SK-MEL-5 (cell line): ENCODE results near the gene SIPA1. TPM values are rescaled to one million over a fixed set of nuclear protein-coding genes. Genes with fewer than 3 reads are reported as not detected.

ENCODE experiments used
- small RNA-seq, 2 experiments: library from RNA; depleted of rRNA; stranded (forward); fragments of <200 nt; gene quantifications; one replicate each; pipeline ENCODE3, GENCODE V24; 2014
- total RNA-seq: library from RNA; depleted of rRNA; stranded (reverse); fragments of >200 nt; shearing (Covaris generic); gene quantifications from 2 replicates; pipeline ENCODE4 v1.2.3, GENCODE V29; 2014; rRNA removed

Gene SIPA1
- total RNA-seq, 1 experiment from 2014 or later: 13.7 TPM

Small RNAs within 50 kb of the gene (small RNA-seq; reads per million reads assigned to genes)
- gene MIR4489 (0 reads per million in 2 experiments), gene MIR4690 (0 reads per million in 2 experiments), gene RN7SL309P (0 reads per million in 2 experiments)

Other genes starting within 250 kb of the SIPA1 start
- 13.3 and 17.2 TPM in 2 replicates for gene NEAT1, start 215.3 kb upstream of the SIPA1 start, total RNA-seq
- 1,469 and 1,846 TPM in 2 replicates for gene MALAT1, start 139.1 kb upstream of the SIPA1 start, total RNA-seq
- 57.8 and 64.9 TPM in 2 replicates for gene SCYL1, start 113.0 kb upstream of the SIPA1 start, total RNA-seq
- 1.8 and 2.0 TPM in 2 replicates for gene LTBP3, start 79.7 kb upstream of the SIPA1 start, total RNA-seq
- gene ZNRD2, start 67.6 kb upstream of the SIPA1 start, total RNA-seq: 26.5 and 32.4 TPM in 2 replicates
- gene FAM89B, start 65.6 kb upstream of the SIPA1 start, total RNA-seq: 12.2 and 13.2 TPM in 2 replicates
- gene EHBP1L1, start 62.0 kb upstream of the SIPA1 start, total RNA-seq: 14.3 and 15.6 TPM in 2 replicates
- gene KCNK7, start 42.3 kb upstream of the SIPA1 start, total RNA-seq: not detected in 2 replicates
- 19.3 and 23.4 TPM in 2 replicates for gene MAP3K11, start 23.9 kb upstream of the SIPA1 start, total RNA-seq
- 10.4 and 11.3 TPM in 2 replicates for gene PCNX3, start 22.3 kb upstream of the SIPA1 start, total RNA-seq
- 16.6 and 26.1 TPM in 2 replicates for gene RELA, start 24.8 kb downstream of the SIPA1 start, total RNA-seq
- gene KAT5, start 74.2 kb downstream of the SIPA1 start, total RNA-seq: 37.8 and 42.0 TPM in 2 replicates
- gene RNASEH2C, start 82.7 kb downstream of the SIPA1 start, total RNA-seq: 35.1 and 37.4 TPM in 2 replicates
- 19.7 and 20.0 TPM in 2 replicates for gene AP5B1, start 142.9 kb downstream of the SIPA1 start, total RNA-seq
- gene OVOL1, start 149.0 kb downstream of the SIPA1 start, total RNA-seq: not detected in 2 replicates
- 0.08 and 0.18 TPM in 2 replicates for gene SNX32, start 195.9 kb downstream of the SIPA1 start, total RNA-seq
- 941 and 972 TPM in 2 replicates for gene CFL1, start 220.1 kb downstream of the SIPA1 start, total RNA-seq
- 18.6 and 19.3 TPM in 2 replicates for gene MUS81, start 222.3 kb downstream of the SIPA1 start, total RNA-seq
- 0.45 and 0.55 TPM in 2 replicates for gene EFEMP2, start 234.7 kb downstream of the SIPA1 start, total RNA-seq
- gene CTSW, start 241.7 kb downstream of the SIPA1 start, total RNA-seq: 0.29 and 0.48 TPM in 2 replicates